K562 (cell line): ENCODE measurements around the gene NRP2. TPM values are rescaled to one million over a fixed set of nuclear protein-coding genes. Genes with fewer than 3 reads are reported as not detected.

Experiments
- ARNT ChIP-seq, 2 experiments: fragments of 450-650 bp; IDR thresholded peaks; 2 replicates each; pipeline ENCODE4 v1.6.1; 2016; ENCODE audit warnings: mild to moderate bottlenecking in 1 of 2
- CBX8 ChIP-seq: fragments of 200-600 bp; sonication (generic); IDR thresholded peaks from 2 replicates; pipeline ENCODE4 v1.6.1; 2012; ENCODE audit warnings: borderline replicate concordance, mixed run types, low read depth, mild to moderate bottlenecking, moderate library complexity, mixed read lengths, low read length, control low read depth, inconsistent platforms; ENCODE audit not compliant: poor library complexity, severe bottlenecking; ENCODE audit errors: extremely low read depth
- CREB1 ChIP-seq, 2 experiments: sonication (generic) in 1 of 2; formaldehyde crosslinking in 1 of 2; IDR thresholded peaks; 2 replicates each; pipeline versions ENCODE4 v1.6.1 to v1.8.0; 2012 to 2022; ENCODE audit warnings: inconsistent platforms in 1 of 2, mild to moderate bottlenecking in 1 of 2, missing genetic modification reagents in 1 of 2, moderate library complexity in 1 of 2
- FOXK2 ChIP-seq, 2 experiments: fragments of 450-650 bp; IDR thresholded peaks in 1 of 2; conservative IDR thresholded peaks in 1 of 2; 2 replicates each; pipeline ENCODE4 v1.6.1; 2016; ENCODE audit warnings: low read depth in 2 of 2, mild to moderate bottlenecking in 1 of 2
- NELFE ChIP-seq: IDR thresholded peaks from 2 replicates; pipeline ENCODE4 v1.6.1; 2011; ENCODE audit warnings: mild to moderate bottlenecking; ENCODE audit not compliant: insufficient read depth, insufficient read length
- ZNF212 ChIP-seq: fragments of 450-650 bp; formaldehyde crosslinking; IDR thresholded peaks from 2 replicates; pipeline ENCODE4 v1.4.0; 2020; ENCODE audit warnings: mild to moderate bottlenecking
- polyA plus RNA-seq, 8 experiments: library from polyadenylated mRNA; depleted of rRNA in 4 of 8; stranded (reverse) in 5 of 8; unstranded in 3 of 8; fragments of >200 nt; fragmentation: Nextera tagmentation in 2 of 8; fragmentation: Illumina TruSeq in 1 of 8; extraction: Ambion mirVana in 2 of 8; extraction: Trizol in 1 of 8; gene quantifications; 2 replicates each; pipeline versions ENCODE4 v1.2.1 to v1.2.3, GENCODE V29; 2011 to 2014; ENCODE audit warnings: inconsistent platforms in 1 of 8, missing spikeins in 1 of 8
- total RNA-seq, 7 experiments: library from RNA; depleted of rRNA in 6 of 7; stranded (reverse); fragments of >200 nt in 6 of 7; fragmentation: Illumina TruSeq in 2 of 7; extraction: Trizol in 2 of 7; gene quantifications; 2 replicates each; pipeline versions ENCODE4 v1.2.1 to v1.2.3, GENCODE V29; 2011 to 2021; ENCODE audit warnings: low replicate concordance in 1 of 7
- TF ChIP-seq, protein P1 (sequence below), 2 experiments: fragments of 150-350 bp in 1 of 2; IDR thresholded peaks; 2 replicates each; pipeline ENCODE4 v1.6.1; 2012 to 2016; ENCODE audit warnings: low read depth in 2 of 2, low read length in 2 of 2, mild to moderate bottlenecking in 1 of 2, moderate library complexity in 1 of 2

NRP2 gene
- total and polyA plus RNA-seq, 9 of the 15 experiments (the other 6 are each of a cell fraction or from before 2014, with no cell fraction given), result 0.05 to 0.31 (median 0.15) TPM; not detected in 5

DNA sequence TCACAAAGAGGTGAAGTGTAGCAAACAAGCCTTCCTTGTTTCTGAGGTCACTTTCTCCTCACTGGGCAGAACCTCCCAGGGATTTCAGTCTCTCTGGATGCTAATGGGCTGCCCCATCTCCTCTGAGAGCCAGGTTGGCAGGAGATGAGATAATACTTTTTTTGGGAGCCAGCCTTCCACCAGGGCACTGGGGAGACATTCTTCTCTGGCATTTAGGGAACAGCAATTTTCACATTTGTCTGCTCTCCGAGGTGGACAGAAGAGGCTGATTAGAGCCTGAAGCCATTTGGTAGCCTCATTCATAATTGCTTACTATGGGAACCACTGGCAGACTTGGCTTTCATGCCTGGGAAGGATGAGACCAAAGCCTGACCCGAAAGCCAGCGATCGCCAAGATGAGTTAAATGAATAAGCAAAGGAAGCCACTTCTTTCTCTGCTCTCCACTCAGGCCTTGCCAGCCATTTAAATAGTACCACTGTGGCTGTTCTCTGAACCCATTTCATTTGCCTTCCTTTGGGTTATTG, 70.1 kb downstream of the NRP2 start (continued):
- TF ChIP-seq CBX8 (no peak), NELFE (no peak), ARNT (IDR thresholded peaks at IDR 0.05) (no peak), ZNF212 (CRISPR knock-in tag) (no peak), CREB1 (IDR thresholded peaks at IDR 0.05) (no peak), CREB1 (CRISPR knock-in tag; IDR thresholded peaks at IDR 0.05) (no peak), FOXK2 (conservative IDR thresholded peaks at IDR 0.05 in 1 of 2, IDR thresholded peaks at IDR 0.05 in 1 of 2; ENCODE audit: low read depth in 2 of 2) (no peak)
- TF ChIP-seq, protein P1, sequence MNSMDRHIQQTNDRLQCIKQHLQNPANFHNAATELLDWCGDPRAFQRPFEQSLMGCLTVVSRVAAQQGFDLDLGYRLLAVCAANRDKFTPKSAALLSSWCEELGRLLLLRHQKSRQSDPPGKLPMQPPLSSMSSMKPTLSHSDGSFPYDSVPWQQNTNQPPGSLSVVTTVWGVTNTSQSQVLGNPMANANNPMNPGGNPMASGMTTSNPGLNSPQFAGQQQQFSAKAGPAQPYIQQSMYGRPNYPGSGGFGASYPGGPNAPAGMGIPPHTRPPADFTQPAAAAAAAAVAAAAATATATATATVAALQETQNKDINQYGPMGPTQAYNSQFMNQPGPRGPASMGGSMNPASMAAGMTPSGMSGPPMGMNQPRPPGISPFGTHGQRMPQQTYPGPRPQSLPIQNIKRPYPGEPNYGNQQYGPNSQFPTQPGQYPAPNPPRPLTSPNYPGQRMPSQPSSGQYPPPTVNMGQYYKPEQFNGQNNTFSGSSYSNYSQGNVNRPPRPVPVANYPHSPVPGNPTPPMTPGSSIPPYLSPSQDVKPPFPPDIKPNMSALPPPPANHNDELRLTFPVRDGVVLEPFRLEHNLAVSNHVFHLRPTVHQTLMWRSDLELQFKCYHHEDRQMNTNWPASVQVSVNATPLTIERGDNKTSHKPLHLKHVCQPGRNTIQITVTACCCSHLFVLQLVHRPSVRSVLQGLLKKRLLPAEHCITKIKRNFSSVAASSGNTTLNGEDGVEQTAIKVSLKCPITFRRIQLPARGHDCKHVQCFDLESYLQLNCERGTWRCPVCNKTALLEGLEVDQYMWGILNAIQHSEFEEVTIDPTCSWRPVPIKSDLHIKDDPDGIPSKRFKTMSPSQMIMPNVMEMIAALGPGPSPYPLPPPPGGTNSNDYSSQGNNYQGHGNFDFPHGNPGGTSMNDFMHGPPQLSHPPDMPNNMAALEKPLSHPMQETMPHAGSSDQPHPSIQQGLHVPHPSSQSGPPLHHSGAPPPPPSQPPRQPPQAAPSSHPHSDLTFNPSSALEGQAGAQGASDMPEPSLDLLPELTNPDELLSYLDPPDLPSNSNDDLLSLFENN (IDR thresholded peaks at IDR 0.05; ENCODE audit: low read depth in 2 of 2, low read length in 2 of 2), result no peak
